Activated CD8-positive, alpha-beta memory T cell treated with anti-CD3 and anti-CD28 coated beads, Interleukin-2, amount 10 ng/mL, durations not matched to agents 7 days and 5 days (primary cell): ENCODE measurements around the gene CLDN19. TPM values are rescaled to one million over a fixed set of nuclear protein-coding genes. Genes with fewer than 3 reads are reported as not detected.
A peak's percentile ranks its signal among the peaks of the same experiment; 100 is the strongest.

Experiments used
- ATAC-seq: fragments of 150-1000 bp; cut with Tn5 transposase; one replicate; pipeline ENCODE4 v1.10.0; 2021; ENCODE audit warnings: moderate library complexity
- CTCF ChIA-PET: fragments of 350-600 bp; sonication (Branson Sonifier 250); formaldehyde crosslinking; loops from one replicate; lab custom pipeline; 2021; ENCODE audit warnings: antibody characterized with exemption; lab: Charles Lee
- DNase-seq: peaks from one replicate; pipeline ENCODE4 v3.0.0-alpha.2; 2020
- H3K27ac Mint-ChIP-seq: one replicate; pipeline ENCODE4 v1.8.0; 2021; ENCODE audit warnings: mild to moderate bottlenecking, mixed read lengths
- H3K27me3 Mint-ChIP-seq: one replicate; pipeline ENCODE4 v1.8.0; 2021; ENCODE audit warnings: mixed read lengths
- H3K36me3 Mint-ChIP-seq: one replicate; pipeline ENCODE4 v1.8.0; 2021; ENCODE audit warnings: mild to moderate bottlenecking, mixed read lengths
- H3K4me1 Mint-ChIP-seq: one replicate; pipeline ENCODE4 v1.8.0; 2021; ENCODE audit warnings: mixed read lengths
- H3K4me3 Mint-ChIP-seq: one replicate; pipeline ENCODE4 v1.8.0; 2021; ENCODE audit warnings: mild to moderate bottlenecking, moderate library complexity, mixed read lengths
- H3K9me3 Mint-ChIP-seq: one replicate; pipeline ENCODE4 v1.8.0; 2022; ENCODE audit warnings: low read depth, mixed read lengths
- total RNA-seq, 2 experiments: library from RNA; stranded (reverse); gene quantifications; one replicate each; pipeline ENCODE4 v1.2.3, GENCODE V29; 2021

The CLDN19 gene
- total RNA-seq, 2 experiments from 2014 or later = not detected

- no peak overlapping the region for H3K4me3 Mint-ChIP-seq
- no peak overlapping the region for H3K27ac Mint-ChIP-seq
- H3K36me3 Mint-ChIP-seq = peaks cover 3% of the 10 kb centered on the region
- H3K9me3 Mint-ChIP-seq = no peaks in the 10 kb centered on the region
- no peaks in the 10 kb centered on the region for H3K27me3 Mint-ChIP-seq
- DNase-seq = no peak
- no peak for ATAC-seq
- CTCF ChIA-PET = interaction anchor here (1.5 kb wide), 1 partner anchor 331 kb away, joined by 4 read pairs; no protein-coding TSS in a partner anchor
- H3K4me1 Mint-ChIP-seq = no peaks in the 10 kb centered on the region
These were observed 2.7 kb upstream of the CLDN19 start for GRCh38 chr1:42742617-42743316.

- DNase-seq (no peak), ATAC-seq (no peak)
- no peaks in the 10 kb centered on the region for H3K27me3 Mint-ChIP-seq
- CTCF ChIA-PET = interaction anchor here (1.5 kb wide), 1 partner anchor 331 kb away, joined by 4 read pairs; no protein-coding TSS in a partner anchor
- H3K4me1 Mint-ChIP-seq = peaks cover 3% of the 10 kb centered on the region
- no peak overlapping the region for H3K4me3 Mint-ChIP-seq
- H3K9me3 Mint-ChIP-seq = no peaks in the 10 kb centered on the region
- peaks cover 3% of the 10 kb centered on the region for H3K36me3 Mint-ChIP-seq
- no peak overlapping the region for H3K27ac Mint-ChIP-seq
These were observed 2.1 kb upstream of the CLDN19 start for GRCh38 chr1:42742141-42742540.

DNA sequence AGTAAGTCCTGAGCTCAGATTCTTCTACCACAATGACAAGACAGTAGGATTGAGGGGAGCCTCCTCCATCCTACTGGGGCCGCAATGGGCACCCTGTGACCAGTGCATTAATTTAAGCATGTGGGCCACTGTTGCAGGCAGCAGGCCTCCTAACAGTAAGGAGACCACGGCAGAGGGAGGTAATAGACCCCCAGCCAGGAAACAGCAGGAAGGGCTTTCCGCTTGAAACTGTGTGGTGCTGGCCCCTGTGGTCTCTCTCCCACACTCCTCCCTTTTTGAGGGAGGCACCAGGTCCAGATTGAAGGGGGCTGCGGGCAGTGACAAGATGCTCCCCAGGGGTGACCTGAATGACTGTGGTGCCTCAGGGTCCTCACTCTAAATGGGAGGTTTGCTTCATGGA, 1.7 kb upstream of the CLDN19 start:
- ATAC-seq = no peak
- no peaks in the 10 kb centered on the region for H3K27me3 Mint-ChIP-seq
- peaks cover 7% of the 10 kb centered on the region for H3K4me1 Mint-ChIP-seq
- CTCF ChIA-PET = interaction anchor here (1.5 kb wide), 1 partner anchor 332 kb away, joined by 4 read pairs; no protein-coding TSS in a partner anchor
- no peak overlapping the region for H3K27ac Mint-ChIP-seq
- DNase-seq = no peak
- H3K36me3 Mint-ChIP-seq = peaks cover 3% of the 10 kb centered on the region
- no peak overlapping the region for H3K4me3 Mint-ChIP-seq
- H3K9me3 Mint-ChIP-seq = no peaks in the 10 kb centered on the region

DNA sequence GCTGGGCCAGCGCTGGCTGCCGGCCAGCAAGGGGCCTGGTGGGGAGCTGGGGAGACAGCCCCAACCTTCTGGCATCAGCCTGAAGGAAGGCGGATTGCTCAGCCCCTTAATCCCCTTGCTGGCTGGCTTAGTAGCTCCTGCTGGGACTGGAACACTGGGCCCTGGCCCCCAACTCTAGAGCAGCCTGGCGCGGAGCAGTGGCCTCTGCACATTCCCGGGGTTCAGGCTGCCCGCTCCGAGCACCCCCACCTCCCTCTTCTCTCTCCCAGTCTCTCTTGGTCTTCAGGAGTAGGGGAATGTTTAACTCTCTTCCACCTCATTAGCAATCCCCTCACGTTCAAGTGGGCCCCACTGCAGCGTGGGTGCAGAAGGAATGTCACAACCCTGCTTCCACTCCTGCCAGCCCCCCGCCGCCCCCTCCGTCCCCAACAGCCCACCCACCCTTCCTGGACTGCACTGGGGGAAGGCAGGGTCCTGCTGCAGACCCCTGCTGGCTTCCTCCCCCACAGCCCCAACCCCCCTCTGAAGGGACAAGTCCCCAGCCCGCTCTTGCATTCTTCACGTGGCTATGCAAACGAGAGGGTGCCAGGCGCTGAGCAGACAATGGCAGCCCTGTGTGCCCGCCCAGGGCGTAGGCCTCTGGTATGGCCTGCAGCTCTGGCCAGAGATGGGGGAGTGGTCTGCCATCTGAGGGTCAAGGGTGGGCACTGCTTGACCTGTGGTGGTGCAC, 980 bp upstream of the CLDN19 start:
- H3K9me3 Mint-ChIP-seq = no peaks in the 10 kb centered on the region
- H3K4me3 Mint-ChIP-seq = no peak overlapping the region
- peaks cover 8% of the 10 kb centered on the region for H3K4me1 Mint-ChIP-seq
- ATAC-seq = no peak
- CTCF ChIA-PET = interaction anchor here (1.5 kb wide), 1 partner anchor 332 kb away, joined by 4 read pairs; no protein-coding TSS in a partner anchor
- no peaks in the 10 kb centered on the region for H3K27me3 Mint-ChIP-seq
- H3K36me3 Mint-ChIP-seq = peaks cover 3% of the 10 kb centered on the region
- DNase-seq = no peak
- H3K27ac Mint-ChIP-seq = no peak overlapping the region

DNA sequence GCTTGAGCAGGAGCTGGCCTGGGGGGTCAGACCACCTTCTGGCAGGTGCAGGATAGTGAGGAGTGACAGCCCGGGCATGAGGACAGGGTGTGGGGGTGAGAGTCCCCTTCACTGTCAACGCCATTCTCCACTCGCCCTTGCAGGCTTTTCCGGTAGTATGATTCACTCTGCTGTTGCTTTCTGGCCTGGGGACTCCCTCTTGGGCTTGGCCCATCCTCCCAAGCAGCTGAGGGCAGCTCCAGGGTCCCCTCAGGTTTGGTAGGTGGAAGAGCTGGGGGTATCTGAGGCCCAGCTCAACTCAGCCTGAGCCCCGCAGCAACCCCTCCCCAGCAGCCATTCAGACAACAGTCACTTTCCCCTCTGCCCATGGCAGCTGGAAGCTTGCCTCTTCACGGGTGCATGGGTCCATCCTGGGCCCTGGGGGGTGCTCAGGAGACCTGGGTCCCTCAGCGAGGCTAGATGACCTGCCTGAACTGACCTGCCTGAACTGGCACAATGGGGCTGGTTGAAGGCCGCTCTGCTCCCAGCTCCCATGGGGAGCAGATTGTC, 1.3 kb downstream of the CLDN19 start:
- H3K4me3 Mint-ChIP-seq = no peak overlapping the region
- no peaks in the 10 kb centered on the region for H3K27me3 Mint-ChIP-seq
- ATAC-seq = no peak

DNA sequence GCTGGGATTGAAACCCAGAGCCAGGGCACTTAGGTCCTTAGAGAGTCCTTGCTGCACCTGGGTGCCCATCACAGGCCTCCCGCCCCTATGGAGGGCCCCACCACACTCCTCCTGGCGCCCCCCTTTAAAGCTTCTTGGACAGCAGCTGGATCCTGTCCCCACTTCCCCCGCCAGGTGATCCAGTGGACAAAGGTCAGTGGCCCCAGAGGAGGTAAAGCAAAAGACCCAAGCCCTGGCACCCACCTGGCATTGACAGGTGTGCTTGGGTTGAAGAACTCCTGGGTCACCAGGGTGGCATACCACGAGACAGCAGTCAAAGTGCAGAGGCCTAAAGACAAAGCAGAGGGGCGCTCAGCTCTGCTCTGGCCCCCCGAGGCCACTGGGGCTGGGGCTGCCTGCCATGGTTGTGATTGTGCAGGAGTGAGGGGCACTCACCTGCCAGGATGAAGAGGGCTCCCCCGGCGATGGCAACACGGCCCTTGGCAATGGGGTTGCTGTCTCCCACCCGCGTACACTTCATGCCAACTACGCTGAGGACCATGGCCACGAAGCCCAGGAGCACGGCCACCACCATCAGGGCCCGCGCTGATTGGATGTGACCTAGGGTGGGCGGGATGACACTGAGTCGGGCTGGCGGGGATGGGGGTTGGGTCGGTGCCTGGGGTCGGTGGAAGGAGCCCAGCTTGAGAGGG, 1.9 kb downstream of the CLDN19 start:
- H3K27me3 Mint-ChIP-seq = no peaks in the 10 kb centered on the region
- no peak overlapping the region for H3K4me3 Mint-ChIP-seq
- no peaks in the 10 kb centered on the region for H3K9me3 Mint-ChIP-seq
- no peaks in the 10 kb centered on the region for H3K36me3 Mint-ChIP-seq
- no peak for ATAC-seq
- CTCF ChIA-PET = no interaction called here
- DNase-seq = no peak
- H3K27ac Mint-ChIP-seq = no peak overlapping the region
- H3K4me1 Mint-ChIP-seq = peaks cover 8% of the 10 kb centered on the region

More for the DNA sequence above, 1.3 kb downstream of the CLDN19 start:
- no peak for DNase-seq
- CTCF ChIA-PET = no interaction called here
- Mint-ChIP-seq H3K4me1 (peaks cover 8% of the 10 kb centered on the region), H3K27ac (no peak overlapping the region), H3K9me3 (no peaks in the 10 kb centered on the region), H3K36me3 (no peaks in the 10 kb centered on the region)

DNA sequence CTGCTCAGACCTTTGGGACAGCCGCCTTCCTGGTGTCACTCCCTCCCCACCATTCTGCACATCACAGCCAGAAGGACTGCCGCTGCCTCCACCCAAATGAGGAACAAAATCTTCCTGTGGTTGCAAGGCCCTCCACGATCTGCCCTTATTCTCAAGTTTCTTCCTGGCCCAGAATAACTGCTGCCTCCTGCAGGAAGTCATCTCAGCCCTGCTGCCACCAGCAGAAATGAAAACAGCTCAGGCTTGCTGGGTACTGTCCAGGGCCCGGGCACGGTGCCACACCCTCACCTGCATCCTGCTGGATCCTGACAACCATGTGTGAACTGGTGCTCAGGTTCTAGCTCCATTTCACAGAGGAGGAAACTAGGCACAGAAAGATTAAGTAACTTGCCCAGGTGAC, 2.8 kb downstream of the CLDN19 start:
- CTCF ChIA-PET = interaction anchor here (0.7 kb wide), 1 partner anchor 53 kb away, joined by 4 read pairs; no protein-coding TSS in a partner anchor
- DNase-seq = no peak
- Mint-ChIP-seq H3K4me1 (peaks cover 8% of the 10 kb centered on the region), H3K4me3 (no peak overlapping the region), H3K9me3 (no peaks in the 10 kb centered on the region), H3K27ac (no peak overlapping the region), H3K36me3 (no peaks in the 10 kb centered on the region), H3K27me3 (no peaks in the 10 kb centered on the region)
- peak; percentile 35 for ATAC-seq

- Mint-ChIP-seq H3K4me1 (peaks cover 8% of the 10 kb centered on the region), H3K36me3 (no peaks in the 10 kb centered on the region), H3K4me3 (no peak overlapping the region), H3K27me3 (no peaks in the 10 kb centered on the region), H3K27ac (no peak overlapping the region), H3K9me3 (no peaks in the 10 kb centered on the region)
- DNase-seq = no peak
- CTCF ChIA-PET = interaction anchor here (0.8 kb wide), 1 partner anchor 393 kb away, joined by 3 read pairs; no protein-coding TSS in a partner anchor
- ATAC-seq = no peak
These were observed 3.4 kb downstream of the CLDN19 start for GRCh38 chr1:42736571-42737200.

DNA sequence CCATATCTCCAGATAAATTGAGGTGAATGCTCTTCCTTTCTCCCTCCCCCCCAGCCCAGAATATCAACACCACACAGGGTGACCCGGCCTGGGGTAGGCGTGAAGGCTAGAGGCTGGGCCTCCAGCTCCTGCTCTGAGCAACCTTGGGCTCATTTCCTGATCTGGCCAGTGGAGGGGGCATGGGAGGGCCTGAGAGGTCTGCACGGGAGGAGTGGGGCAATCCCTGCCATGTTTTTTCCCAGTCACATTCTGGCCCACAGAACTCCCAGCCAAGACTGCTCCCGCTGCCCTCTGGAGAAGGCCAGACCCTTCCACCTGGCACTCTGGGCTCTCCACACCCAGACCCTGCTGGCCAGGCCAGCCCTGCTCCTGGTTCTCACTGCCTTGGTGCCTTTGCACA, 3.9 kb downstream of the CLDN19 start:
- CTCF ChIA-PET = interaction anchor here (0.8 kb wide), 1 partner anchor 392 kb away, joined by 3 read pairs; no protein-coding TSS in a partner anchor
- no peak for DNase-seq
- H3K4me1 Mint-ChIP-seq = peaks cover 8% of the 10 kb centered on the region

GRCh38 chr1:42735477-42736105, 4.4 kb downstream of the CLDN19 start:
- Mint-ChIP-seq H3K4me3 (no peak overlapping the region), H3K9me3 (no peaks in the 10 kb centered on the region), H3K27me3 (no peaks in the 10 kb centered on the region), H3K27ac (no peak overlapping the region), H3K36me3 (no peaks in the 10 kb centered on the region), H3K4me1 (peaks cover 8% of the 10 kb centered on the region)
- no peak for ATAC-seq
- CTCF ChIA-PET = interaction anchor here (0.8 kb wide), 1 partner anchor 391 kb away, joined by 3 read pairs; no protein-coding TSS in a partner anchor
- DNase-seq = no peak

More for the DNA sequence above, 3.9 kb downstream of the CLDN19 start:
- Mint-ChIP-seq H3K27ac (no peak overlapping the region), H3K4me3 (no peak overlapping the region), H3K36me3 (no peaks in the 10 kb centered on the region), H3K9me3 (no peaks in the 10 kb centered on the region), H3K27me3 (no peaks in the 10 kb centered on the region)
- peak; percentile 41 for ATAC-seq

GRCh38 chr1:42735056-42735455, 5.0 kb downstream of the CLDN19 start:
- Mint-ChIP-seq H3K4me3 (no peak overlapping the region), H3K36me3 (no peaks in the 10 kb centered on the region), H3K9me3 (no peaks in the 10 kb centered on the region), H3K4me1 (peaks cover 8% of the 10 kb centered on the region), H3K27ac (no peak overlapping the region), H3K27me3 (no peaks in the 10 kb centered on the region)
- DNase-seq (no peak), ATAC-seq (no peak)
- CTCF ChIA-PET = no interaction called here
